ENCODE data around the gene MEG3.
A peak's percentile ranks its signal among the peaks of the same experiment; 100 is the strongest.

The MEG3 gene

DNA sequence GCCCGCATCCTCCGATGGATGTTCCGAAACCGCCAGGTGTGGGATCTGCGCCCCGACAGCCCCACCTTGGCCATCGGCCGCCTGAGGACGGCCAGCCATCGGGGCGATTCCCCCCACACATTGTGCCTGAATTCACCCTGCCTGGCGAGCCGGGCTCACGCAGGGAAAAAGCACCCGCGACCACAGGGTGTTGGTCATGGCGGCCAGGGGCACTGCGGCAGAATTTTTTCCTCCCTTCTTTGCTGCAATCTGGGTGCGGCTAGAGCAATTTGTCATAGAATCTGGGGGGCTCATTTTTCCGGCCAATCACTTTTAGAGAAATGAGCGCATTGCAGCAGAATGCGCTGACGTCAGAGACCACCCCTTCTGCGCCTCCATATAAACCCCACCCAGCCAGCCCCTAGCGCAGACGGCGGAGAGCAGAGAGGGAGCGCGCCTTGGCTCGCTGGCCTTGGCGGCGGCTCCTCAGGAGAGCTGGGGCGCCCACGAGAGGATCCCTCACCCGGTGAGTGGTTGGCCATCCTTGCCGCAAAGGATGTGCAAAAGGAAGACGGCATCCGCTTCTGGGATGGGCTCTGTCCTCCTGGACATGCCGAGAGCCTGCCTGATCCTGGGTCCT is at the start of gene MEG3:
Gene MEG3, plus strand, starts transcription at position 406 of the 619 bp plus-strand sequence.
- DNase-seq (ENCODE audit: low read depth, low spot score): peak; percentile 73

DNA sequence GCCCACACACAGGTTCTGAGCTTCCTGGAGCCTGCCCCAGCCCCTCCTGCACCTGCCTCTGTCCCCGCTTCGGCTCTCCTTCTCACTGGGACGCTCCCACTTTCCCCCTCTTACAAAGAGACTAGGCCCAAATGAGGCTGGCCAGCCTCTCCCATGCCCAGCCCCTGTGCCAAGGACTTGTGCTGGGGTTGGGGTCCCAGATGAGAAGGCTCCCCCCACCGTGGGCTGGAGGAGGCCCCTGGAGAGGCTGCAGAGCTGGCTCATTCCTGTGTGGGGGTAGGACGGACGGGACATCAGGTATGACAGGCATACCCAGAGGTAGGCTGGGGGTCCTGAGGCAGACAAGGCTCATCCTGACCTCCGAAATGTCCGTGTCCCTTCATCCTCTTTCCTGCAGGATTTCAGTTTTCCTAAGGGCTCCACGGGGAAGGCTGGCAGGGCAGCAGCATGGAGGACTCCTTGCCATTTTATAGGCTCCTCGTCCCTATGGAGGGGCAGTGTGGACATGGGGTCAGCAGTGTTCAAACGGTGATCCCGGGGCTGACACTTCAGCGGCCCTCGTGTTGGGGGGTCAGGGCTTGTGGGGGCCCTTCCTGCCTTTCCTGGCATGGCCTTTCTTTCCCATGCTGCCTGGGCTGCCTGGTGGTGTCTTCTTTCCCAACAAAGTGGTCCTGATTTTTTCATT is 49.1 kb upstream of the MEG3 start:
- no peak for DNase-seq (ENCODE audit: low read depth, low spot score)

DNA sequence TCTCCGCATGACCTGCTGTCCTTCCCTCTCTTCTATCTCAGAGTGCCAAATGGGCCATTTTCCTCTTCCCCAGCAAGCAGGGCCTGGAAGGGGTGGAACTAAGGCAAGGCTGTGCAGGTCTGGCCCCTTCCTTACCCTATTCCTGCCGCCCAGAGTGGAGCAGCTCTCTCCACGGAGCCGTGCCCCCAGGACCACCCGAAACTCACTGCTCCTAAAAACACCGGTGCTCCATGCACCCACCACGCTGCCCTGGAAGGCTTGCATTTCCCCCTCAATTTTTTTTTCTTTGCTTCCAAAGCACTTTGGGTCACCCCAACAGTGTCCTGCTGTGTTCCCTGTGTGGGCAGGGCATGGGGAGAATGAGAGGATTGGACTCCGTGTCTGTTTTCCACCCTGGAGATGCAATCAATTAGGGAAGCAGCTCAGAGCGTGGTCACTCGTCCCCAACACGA is 48.5 kb upstream of the MEG3 start:
- no peak for DNase-seq (ENCODE audit: low read depth, low spot score)

DNA sequence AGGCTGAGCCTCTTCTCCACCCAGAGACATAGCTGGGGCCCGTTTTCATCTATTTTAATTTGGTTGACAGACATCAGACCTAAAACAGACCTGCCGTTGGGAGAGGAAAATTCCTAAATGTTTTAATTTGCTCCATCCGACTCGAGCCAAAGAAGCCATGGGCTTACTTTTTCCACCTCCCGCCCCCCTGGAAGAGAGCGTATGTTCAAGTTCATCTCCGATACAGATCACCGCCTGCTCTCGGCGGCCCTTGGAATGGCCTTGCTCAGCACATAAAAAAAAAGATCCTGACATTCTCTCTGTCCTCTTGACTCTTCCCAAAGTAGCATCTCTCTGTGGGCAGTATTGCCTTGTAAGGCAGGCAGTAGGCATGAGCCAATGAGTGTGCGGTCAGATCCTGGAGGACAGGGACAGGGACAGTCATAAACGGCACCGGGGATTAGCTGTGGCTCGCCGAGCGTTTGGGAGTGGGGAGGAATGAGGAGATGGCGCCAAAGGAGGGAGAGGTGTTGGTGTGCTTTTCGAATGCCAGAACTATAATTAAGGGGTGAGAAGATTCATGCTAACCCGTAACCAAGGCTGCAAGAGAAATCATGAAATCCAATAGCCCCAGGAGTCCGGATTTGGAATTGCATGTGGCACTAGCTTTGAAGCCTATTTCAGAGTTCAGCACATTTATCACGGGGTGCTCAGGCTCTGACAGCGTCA is 47.9 kb upstream of the MEG3 start:
- no peak for DNase-seq (ENCODE audit: low read depth, low spot score)

DNA sequence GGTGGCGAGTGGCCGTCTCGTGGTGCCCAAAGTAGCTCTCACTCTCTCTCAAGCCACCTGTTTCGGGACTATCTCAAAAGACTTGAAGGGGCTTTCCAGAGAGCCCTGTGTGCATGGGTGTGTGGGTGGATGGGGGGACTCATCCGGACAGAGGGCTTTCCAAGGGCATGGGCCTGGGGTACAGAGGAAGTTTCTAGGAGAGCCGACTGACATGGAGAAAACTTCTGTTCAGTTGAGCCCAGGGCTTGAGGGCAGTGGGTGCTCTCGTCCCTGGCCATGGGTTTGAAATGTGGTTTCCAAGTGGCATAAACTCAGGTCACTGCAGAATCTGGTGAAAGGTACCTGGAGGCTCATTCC is 47.4 kb upstream of the MEG3 start:
- no peak for DNase-seq (ENCODE audit: low read depth, low spot score)

DNA sequence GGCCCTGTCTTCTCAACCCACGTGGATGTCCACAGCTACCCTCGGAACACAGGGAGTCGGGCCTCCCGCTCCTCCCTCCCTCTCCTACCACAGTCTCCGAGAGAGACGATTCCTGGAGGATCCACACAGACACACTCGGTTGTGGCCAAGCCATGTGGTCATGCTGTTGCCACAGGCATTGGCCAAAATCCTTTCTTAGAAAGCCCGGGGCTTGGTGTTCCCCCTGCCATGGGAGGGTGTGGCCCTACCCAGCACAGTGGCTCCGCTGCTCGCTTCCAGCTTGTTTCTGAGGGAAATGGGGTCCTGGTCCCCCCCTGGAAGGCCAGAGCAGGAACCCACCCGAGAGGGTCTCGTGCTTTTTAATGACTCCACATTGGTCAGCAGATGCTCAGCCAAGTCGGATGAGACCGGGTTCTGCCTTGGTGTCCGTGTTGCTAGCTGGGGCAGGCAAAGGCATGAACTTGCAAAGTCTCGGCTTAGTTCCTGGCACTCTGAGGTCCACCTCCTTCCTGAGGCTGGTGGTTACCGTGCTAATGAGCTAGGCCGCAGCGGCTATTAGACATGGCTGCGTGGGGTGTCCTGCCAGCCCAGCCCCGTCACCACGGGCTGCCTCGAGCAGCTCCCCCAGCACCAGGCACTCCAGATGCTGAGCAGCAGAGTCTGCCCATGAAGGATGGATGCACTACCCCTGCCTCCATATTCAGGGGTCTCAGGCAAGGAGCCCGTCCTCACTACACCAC is 46.8 kb upstream of the MEG3 start:
- no peak for DNase-seq (ENCODE audit: low read depth, low spot score)

DNA sequence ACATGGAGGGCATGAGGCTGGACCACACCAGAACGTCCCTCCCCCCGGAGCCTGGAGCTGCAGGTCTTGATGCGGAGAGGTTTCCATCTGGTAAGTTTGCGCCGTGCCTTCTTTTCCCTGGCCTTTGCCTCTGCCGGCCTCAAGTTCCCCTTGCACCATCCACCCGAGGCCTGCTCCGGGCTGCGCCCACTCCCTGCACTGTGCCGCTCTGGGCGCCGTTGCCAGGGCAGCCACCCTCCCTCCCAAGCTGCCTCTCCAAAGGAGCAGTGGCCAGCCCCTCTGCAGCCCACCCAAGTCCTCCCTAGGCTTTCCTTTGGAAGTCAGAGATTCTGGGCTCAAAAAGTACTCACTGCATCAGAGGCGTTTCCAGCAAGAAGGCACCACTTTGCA is 46.2 kb upstream of the MEG3 start:
- no peak for DNase-seq (ENCODE audit: low read depth, low spot score)

DNA sequence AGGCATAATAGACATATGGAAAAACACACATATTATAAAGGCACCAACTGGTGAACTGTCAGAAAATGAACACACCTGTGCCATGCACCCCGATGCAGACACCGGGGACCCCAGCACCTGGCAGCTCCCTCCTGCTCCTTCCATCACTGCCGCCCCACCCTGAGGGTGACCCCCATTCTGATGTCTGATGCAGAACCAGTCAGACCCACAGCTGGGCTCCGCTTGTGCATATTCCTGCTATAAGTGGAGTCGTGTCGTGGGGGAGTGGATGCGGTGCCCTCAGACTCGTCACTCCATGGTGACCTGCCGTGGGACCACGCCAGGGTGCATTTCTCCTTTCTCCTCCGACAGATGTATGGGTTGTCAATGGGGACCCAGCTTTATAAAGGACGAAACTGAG is 45.7 kb upstream of the MEG3 start:
- no peak for DNase-seq (ENCODE audit: low read depth, low spot score)

DNA sequence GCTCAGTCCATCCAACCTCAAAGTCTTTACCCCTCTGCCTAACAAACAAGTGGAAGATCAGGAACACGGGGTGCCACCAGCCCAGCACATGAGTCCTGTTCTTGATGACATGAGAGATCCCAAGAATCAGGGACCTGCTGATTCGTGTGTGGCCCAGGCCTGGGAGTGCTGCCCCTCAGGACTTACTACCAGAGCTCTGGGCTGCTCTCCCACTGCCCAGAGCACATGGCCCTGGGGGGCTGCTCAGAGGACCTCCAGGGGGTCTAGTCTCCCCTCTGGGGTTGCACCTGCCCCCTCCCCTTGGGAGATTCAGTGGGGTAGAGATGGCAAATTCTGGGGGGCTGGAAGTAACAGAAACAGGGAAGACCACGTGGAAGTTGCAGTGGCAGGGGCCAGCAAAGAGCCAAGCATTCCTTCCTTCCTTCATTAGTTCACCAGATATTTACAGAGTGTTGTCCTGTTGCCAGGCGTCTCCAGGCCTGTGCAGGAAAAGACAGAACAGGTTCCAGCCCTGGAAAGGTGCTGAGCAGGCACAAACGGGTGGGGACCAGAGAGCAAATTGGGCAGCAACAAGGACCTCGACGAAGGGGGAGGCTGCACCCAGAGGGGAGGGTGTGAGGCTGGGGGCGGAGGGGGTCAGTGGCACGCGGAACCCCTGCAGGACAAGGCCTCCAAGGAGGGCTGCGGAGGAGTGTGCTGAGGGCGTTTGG is 45.1 kb upstream of the MEG3 start:
- peak; percentile 14 for DNase-seq (ENCODE audit: low read depth, low spot score)

DNA sequence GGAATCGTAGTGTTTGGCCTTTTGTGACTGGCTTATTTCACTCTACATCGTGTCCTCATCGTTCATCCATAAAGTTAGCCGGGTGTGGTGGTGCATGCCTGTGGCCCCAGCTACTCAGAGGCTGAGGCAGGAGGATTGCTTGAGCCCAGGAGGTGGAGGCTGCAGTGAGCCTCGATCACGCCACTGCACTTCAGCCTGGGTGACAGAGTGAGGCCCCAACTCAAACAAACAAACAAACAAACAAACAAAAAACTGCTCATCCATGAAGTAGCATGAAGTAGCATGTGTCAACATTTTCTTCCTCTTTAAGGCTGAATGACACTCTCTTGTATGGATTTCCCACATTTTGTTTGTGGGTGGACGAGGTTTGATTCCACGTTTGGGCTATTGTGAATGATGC is 44.0 kb upstream of the MEG3 start:
- no peak for DNase-seq (ENCODE audit: low read depth, low spot score)

DNA sequence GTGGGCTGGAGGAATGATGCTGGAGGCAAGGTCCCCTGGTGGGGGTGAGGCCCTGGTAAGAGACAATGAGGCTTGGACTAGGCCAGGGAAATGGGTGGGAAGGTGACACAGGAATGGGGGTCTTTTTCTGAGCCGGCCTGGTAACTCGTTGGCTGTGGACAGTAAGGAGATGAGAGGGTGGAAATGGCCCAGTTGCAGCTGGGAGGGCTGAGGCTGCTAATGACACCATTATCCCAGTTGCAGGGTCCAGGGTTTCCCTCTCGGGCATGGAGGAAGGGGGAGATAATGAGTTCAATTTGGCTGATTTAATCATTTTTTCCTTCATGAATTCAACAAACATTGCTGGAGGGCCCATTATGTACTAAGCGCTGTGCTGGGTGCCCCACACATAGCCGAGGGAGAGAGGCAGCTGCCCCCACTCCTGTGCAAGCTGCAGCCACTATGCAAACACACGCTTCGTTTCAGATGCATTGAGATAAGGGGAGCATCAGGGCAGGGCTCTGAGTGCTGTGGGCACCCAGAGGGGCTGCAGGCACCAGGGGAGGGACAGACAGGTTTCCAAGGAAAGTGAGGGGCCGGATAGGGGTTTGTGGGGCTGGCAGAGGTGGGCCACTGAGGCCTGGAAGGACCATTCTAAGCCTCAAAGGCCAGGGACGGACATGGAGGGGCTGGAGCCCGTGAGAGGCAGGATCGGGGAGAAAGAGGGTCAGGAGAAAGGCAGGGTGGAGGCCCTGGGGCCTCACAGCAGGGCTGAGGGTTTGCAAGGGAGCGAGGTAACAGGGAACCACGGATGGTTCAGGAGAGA is 43.2 kb upstream of the MEG3 start:
- no peak for DNase-seq (ENCODE audit: low read depth, low spot score)

DNA sequence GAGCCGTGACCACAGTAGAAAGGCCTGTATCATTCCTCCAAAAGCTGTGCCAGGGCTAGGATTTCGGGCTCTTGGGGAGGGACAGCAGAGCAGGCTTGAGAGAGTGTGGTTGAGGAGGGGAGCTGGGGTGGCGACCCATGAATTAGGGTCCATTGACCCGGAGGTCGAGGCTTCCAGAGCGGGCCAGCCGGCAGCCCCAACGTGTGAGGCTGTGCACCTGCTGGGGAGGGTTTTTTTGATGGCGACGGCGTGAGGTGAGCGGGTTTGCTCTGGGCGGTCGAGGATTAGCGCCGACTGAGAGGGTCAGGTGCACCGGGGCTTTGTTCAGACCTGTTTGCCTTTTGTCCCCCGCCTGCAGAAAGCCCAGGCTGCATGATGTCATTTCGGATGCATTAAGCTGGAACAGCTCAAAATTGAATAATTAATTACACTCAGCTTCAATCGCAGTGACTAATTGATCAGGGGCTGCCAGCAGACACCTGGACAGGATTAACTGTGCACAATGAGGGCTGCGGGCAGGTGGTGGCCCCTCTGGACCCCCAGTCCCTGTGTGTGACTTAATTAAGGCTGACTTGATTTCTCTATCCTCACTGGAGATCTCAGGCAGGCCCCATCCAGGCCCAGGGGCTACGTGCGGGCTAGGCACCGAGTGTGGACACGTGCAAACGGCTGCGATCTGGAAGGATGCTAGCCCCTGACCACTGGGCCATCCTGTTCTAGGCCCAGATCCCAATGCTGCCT is 42.1 kb upstream of the MEG3 start:
- no peak for DNase-seq (ENCODE audit: low read depth, low spot score)

DNA sequence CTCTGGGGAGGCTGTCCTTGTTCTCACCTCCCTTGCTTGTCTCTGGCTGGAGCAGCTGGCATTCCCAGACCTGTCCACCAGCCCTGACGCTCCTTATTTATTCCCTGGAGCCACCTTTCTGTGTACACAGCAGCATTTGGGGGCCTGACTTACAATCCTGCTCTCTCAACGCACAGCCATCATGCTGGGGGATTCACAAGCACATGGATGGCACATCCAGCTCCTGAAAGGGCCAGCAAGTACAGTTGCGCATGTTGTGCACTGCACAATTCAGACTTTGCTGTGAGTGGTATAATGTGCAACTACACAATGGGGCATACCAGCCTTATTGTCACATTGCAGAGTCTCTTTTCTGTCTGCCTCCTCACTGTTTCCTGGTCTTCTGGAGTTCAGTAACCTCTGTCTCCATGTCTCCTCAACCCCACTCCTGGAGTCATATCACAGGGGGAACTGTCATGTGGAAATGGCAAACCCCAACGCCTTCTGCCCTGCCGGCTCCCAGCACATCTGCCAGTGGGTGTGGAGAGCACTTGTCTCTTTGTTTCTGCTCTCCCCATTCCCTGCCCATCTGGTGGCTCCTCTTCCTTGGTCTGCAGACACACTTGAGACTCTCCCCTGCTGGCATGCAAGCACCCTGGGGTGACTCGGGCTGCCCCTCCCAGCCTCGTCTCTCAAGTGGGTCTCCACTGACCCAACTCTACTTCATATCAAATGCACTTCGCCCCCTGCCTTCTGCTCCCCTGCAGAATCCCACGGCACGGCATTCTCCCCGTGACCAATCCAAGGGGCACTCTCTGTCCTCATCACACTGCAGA is 41.2 kb upstream of the MEG3 start:
- no peak for DNase-seq (ENCODE audit: low read depth, low spot score)

DNA sequence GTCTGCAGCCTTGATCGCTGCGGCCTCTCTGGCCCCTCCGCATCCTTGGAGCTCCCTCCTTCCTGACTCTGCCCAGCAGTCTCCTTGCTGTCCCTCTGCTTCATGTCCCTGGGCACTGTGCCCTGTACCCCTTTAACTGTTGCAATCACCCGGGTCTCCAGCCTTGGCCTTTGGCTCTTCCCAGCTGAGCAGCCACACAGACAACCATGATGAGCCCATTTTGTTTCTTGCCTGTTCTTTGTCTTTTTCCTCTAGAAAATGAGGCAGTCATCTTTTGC is 40.6 kb upstream of the MEG3 start:
- no peak for DNase-seq (ENCODE audit: low read depth, low spot score)

DNA sequence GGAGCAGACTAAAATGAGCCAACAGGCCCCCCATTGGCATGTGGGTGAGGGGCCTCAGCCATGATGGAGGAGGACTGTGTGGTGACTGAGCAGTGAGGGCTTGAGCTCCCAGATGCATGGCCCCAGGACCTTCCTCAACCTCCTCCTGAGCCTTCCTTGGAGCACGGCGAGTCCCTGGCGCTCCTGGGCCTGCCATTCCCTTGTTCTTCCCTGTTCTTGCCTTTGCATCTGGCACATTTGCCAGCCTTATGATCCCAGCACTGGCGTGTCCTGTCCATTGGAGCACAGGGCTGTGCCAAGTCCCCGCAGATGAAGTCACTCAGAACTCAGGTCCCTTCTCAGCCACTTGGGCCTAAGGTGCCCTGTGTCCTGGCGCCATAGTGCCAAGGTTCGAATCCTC is 40.3 kb upstream of the MEG3 start:
- DNase-seq (ENCODE audit: low read depth, low spot score): no peak

DNA sequence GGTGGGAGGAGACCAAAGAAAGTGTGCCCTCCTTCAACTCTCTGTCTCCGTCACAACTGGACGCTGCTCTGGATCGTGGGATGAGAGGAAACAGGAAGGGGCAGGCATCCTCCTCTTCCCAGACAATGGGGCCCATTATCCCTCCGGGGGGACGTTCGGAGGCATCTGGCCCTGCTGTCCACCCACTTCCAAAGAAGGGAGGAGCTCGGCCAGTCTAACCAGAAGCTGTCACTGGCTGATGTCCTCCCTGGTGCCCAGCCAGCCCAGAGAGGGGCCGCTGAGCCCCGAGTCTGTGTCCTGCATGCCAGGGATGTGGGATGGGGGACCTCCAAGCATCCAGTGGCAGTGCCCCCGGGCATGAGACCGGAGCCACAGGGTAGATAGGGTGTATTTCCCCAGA is 39.8 kb upstream of the MEG3 start:
- DNase-seq (ENCODE audit: low read depth, low spot score): no peak

DNA sequence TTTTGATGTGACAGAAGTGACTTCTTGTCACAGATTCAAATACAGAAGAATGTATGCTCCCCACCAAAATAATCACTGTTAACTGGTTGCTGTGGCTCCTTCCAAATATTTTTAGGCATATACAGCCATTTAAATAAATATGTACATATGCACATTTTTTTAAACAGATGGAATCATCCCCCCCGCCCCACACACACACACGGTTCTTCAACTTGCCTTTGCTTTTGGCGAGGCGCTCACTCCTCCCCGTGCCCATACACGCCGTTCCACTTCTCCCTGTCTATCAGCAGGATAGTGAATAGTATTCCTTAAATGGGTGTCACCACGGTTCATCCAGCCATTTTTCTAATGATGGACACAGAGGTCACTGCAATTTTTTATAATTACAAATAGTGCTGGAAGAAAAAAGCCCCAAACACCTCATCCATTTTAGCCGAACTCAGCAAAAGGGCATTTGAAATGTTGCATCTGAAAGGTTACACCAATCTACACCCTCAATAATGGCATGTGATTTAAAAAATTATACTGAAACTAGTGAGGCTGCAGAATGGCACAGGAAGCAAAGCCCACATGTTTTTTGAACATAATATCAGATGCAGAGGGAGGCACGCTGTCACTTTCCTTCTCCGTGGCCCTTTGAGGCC is 39.2 kb upstream of the MEG3 start:
- DNase-seq (ENCODE audit: low read depth, low spot score): no peak

DNA sequence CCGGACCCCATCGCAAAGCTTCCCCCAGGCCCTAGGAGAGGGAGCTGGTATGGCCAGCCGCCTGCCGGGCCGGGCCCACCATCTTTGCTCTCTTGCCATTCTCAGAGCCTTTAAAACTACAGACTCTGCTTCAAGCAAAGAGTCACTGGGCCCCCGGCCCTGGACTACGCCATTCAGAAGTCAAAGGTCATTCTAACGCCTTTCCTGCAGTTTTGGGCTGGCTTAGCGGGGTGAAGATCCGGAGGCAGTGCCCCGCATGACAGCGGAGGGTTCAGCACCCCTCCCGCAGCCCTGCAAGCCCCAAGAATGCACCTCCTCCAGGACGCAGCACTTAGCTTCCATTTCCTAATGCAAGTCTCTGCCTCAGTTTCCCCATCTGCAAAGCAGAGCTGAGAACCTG is 38.3 kb upstream of the MEG3 start:
- DNase-seq (ENCODE audit: low read depth, low spot score): peak; percentile 27

DNA sequence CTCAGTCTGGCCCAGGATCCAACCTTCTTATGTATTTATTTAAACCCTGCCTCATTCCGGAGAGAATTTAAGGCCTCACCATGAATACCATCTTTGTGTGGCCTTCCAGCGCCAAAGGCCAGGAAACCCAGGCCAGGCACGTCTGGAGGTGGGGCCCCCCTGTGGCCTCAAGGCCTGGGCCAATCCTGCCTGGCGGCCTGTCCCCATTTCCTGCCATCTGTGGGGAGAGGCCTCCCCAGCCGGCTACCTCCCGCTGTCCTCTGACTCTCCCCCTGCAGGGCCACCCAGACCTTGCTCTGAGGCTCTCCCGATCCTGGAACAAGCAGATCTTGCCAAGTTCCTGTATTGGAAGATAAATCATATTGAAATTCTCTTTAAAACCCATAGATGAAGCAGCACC is 37.4 kb upstream of the MEG3 start:
- no peak for DNase-seq (ENCODE audit: low read depth, low spot score)

Data from ELF-1 (cell line).